Fibroblast of villous mesenchyme (primary cell): Measurements from ENCODE around the gene SLC38A8. TPM values are rescaled to one million over a fixed set of nuclear protein-coding genes. Genes with fewer than 3 reads are reported as not detected.
A peak's percentile ranks its signal among the peaks of the same experiment; 100 is the strongest.

ENCODE experiments used
- DNase-seq: peaks from one replicate; pipeline ENCODE4 v3.0.0-alpha.2; 2010; ENCODE audit warnings: low read depth
- H3K4me3 ChIP-seq: 2 replicates; pipeline ENCODE4 v1.5.1; 2011; ENCODE audit warnings: low read depth, mild to moderate bottlenecking, low read length
- total RNA-seq: library from RNA; depleted of rRNA; stranded (reverse); fragments of >200 nt; gene quantifications from 2 replicates; pipeline ENCODE4 v1.2.3, GENCODE V29; 2012
- TF ChIP-seq, protein P1 (sequence below): IDR thresholded peaks from 2 replicates; pipeline ENCODE4 v1.5.1; 2012; ENCODE audit warnings: low read depth, mild to moderate bottlenecking, low read length; ENCODE audit not compliant: insufficient read depth

The SLC38A8 gene
- total RNA-seq, 1 donor = not detected

DNA sequence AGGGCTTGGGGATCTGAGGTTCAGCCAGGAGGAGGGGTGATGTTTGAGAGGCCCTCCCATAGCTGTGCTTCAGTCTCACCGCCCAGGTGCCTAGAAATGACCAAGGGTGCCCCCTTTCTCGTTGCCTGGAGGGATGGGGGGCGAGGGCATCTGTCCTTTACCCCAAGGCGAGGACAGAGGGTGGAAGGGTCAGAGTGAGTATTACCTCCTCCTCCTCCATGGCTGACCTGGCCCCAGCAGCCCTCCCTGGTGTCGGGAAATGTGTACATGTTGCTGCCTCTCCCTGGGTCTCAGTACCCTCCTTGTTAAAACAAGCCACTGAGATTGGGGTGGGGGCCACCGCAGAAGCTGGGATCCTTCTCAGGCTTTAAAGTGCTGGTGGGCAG lies 72.2 kb downstream of the SLC38A8 start:
- H3K4me3 ChIP-seq = no peak overlapping the region
- TF ChIP-seq, protein P1, sequence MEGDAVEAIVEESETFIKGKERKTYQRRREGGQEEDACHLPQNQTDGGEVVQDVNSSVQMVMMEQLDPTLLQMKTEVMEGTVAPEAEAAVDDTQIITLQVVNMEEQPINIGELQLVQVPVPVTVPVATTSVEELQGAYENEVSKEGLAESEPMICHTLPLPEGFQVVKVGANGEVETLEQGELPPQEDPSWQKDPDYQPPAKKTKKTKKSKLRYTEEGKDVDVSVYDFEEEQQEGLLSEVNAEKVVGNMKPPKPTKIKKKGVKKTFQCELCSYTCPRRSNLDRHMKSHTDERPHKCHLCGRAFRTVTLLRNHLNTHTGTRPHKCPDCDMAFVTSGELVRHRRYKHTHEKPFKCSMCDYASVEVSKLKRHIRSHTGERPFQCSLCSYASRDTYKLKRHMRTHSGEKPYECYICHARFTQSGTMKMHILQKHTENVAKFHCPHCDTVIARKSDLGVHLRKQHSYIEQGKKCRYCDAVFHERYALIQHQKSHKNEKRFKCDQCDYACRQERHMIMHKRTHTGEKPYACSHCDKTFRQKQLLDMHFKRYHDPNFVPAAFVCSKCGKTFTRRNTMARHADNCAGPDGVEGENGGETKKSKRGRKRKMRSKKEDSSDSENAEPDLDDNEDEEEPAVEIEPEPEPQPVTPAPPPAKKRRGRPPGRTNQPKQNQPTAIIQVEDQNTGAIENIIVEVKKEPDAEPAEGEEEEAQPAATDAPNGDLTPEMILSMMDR = no peak
- DNase-seq = no peak

DNA sequence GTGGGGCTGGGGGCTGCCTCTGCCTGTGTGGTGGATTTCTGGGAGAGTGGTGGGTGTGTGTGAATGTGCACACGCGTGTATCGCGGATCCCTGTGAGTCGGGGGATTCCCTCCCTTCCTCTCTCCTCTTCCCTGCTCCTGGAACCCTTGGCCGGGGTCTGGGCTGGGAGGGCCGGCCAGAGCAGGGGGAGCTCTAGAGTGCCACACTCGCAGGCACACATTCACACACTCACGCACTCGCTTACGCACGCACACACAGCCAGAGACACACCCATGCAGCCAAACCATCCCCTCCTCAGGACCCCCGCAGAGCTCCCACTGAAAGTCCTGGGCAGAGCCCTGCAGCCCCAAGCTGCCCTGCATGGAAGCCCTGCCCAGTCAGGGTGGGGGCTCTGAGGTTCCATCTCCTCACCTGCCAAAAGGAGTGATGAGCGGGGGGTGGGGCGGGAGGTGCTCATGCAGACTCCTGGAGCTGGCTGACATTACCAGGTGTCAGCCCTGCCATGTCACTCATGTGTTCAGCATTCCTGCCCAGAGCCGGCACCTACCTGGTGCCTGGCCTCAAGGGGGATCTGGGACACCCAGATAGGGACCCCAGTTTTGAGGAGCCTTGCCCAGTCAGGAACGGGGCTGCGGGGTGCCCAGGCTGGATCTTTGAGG lies 72.7 kb downstream of the SLC38A8 start:
- TF ChIP-seq, protein P1 = no peak
- H3K4me3 ChIP-seq = no peak overlapping the region
- no peak for DNase-seq

DNA sequence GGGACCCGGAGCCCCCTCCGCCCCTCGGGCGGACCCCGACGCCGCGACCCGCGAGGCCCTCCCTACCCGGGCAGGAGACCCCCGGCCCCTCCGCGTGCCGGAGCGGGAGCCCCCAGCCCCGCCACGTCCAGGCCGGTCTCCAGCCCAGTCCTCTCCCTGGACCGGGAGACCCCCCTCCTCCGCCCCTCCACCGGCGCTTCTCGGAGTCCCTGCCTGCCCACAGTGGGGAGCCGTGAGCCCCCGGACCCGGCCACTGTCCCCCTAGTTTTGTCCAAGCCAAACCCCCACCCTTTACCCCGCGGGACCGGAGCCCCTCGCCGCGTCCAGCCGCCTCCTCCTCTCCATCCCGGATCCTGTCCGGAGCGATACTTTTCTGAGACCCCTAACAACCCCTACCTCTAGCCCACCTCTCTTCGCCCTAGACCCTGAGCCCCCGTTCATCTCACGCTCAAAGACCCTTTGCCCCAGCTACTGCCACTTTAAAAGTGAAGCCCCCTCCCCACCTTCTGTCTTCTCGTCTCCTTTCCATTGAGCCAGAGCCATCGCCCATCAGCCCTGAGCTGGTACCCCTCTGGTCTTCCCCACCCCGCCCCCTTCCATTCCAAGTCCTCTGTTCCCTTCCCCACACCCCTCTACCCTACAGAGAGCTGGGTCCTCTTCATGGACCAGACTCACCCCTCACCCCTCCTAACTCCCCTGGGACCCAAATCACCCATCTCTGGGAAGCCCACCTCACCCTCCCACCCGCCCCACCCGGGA lies 73.5 kb downstream of the SLC38A8 start:
- no peak for DNase-seq
- TF ChIP-seq, protein P1 = no peak
- H3K4me3 ChIP-seq = no peak overlapping the region

DNA sequence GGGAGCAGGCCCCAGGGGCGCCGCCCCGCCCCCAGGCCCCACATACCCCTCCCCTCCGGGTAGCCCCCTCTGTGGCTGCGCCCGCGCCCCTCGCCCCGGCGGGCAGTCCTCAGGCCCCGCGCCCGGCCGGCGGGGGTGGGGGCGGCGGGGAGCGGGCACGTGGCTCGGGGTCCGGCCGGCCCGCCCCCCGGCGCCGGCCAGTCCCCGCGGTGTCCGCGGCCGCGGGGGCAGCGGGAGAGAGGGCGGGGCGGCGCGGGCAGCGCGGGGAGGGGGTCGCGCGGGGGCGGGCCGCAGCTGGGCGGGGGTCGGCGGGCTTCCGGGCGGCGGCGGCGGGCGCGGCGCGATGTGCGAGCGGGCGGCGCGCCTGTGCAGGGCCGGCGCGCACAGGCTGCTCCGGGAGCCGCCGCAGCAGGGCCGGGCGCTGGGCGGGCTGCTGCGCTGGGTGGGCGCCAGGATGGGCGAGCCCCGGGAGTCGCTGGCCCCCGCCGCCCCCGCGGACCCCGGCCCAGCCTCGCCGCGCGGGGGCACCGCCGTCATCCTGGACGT lies 74.2 kb downstream of the SLC38A8 start:
- TF ChIP-seq, protein P1 = no peak
- peak overlapping the region; percentile 44 for H3K4me3 ChIP-seq
- no peak for DNase-seq

DNA sequence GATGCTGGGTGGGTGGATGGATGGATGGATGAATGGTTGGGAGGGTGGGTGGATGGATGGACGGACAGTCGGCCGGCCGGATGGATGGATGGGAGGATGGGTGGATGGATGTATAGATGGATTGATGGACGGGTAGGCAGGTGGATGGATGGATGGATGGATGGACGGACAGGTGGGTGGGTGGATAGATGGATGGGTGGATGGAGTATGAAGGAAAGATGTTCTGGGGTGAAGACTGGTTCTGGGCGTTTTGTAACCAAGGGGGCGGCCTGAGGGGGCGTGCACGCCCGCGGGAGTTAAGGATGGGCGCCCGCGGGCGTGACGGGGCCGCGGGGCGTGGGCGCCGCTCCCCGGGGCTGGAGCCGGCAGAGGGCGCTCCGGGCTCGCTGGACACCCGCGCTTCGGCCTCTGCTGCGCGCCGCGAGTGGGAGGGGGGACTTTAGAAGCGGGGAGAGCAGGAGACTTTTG lies 74.7 kb downstream of the SLC38A8 start, which contains the start of gene NECAB2:
NECAB2 (plus strand) TSS at position 407 of the 468 bp plus-strand sequence. CDS start 405 bp downstream, outside the sequence.
- TF ChIP-seq, protein P1 = peak; percentile 53
- H3K4me3 ChIP-seq = peak within 1 kb of the TSS; percentile 44

DNA sequence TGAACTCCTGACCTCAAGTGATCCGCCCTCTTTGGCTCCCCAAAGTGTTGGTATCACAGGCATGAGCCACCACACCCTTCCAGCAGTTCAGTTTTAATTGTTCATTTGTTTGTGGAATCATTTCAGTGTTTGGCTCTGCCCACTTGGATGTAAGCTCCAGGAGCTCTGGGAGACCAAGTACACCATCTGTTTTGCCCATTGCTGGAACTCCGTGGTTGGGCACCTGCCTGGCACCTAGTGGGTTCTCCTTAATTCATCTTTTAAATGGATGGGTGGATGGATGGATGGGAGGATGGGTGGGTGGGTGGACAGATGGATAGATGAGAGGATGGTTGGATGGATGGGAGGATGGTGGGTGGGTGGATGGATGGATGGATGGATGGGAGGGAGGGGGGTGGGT lies 75.5 kb downstream of the SLC38A8 start:
- TF ChIP-seq, protein P1 = no peak
- DNase-seq = no peak
- H3K4me3 ChIP-seq = no peak overlapping the region

More for the DNA sequence above, 74.7 kb downstream of the SLC38A8 start, which contains the start of gene NECAB2:
- peak; percentile 18 for DNase-seq
